ENCODE measurements around the gene SLC25A47.

The SLC25A47 gene

GRCh38 chr14:100346306-100347091 is 23.4 kb downstream of the SLC25A47 start:
- DNase-seq (ENCODE audit: low read depth), result no peak

- DNase-seq (ENCODE audit: low read depth), result no peak
These were observed 25.2 kb downstream of the SLC25A47 start for GRCh38 chr14:100348253-100348729.

GRCh38 chr14:100348784-100349685 is 25.9 kb downstream of the SLC25A47 start:
- DNase-seq (ENCODE audit: low read depth), result no peak

GRCh38 chr14:100350276-100350926 is 27.3 kb downstream of the SLC25A47 start:
- no peak for DNase-seq (ENCODE audit: low read depth)

GRCh38 chr14:100350986-100351385 is 27.8 kb downstream of the SLC25A47 start:
- no peak for DNase-seq (ENCODE audit: low read depth)

GRCh38 chr14:100358396-100358795 is 35.3 kb downstream of the SLC25A47 start:
- no peak for DNase-seq (ENCODE audit: low read depth)

GRCh38 chr14:100359111-100359510 is 36.0 kb downstream of the SLC25A47 start:
- DNase-seq (ENCODE audit: low read depth), result no peak

GRCh38 chr14:100359881-100360280 is 36.7 kb downstream of the SLC25A47 start:
- DNase-seq (ENCODE audit: low read depth), result no peak

- no peak for DNase-seq (ENCODE audit: low read depth)
These were observed 38.5 kb downstream of the SLC25A47 start for GRCh38 chr14:100361626-100362025.

- DNase-seq (ENCODE audit: low read depth), result no peak
These were observed 39.3 kb downstream of the SLC25A47 start for GRCh38 chr14:100362311-100362927.

- DNase-seq (ENCODE audit: low read depth), result no peak
These were observed 39.9 kb downstream of the SLC25A47 start for GRCh38 chr14:100363053-100363452.

- no peak for DNase-seq (ENCODE audit: low read depth)
These were observed 41.3 kb downstream of the SLC25A47 start for GRCh38 chr14:100364403-100364802.

- DNase-seq (ENCODE audit: low read depth), result no peak
These were observed 42.6 kb downstream of the SLC25A47 start for GRCh38 chr14:100365741-100366140.

GRCh38 chr14:100369019-100369418 is 45.9 kb downstream of the SLC25A47 start:
- no peak for DNase-seq (ENCODE audit: low read depth)

GRCh38 chr14:100370003-100370402 is 46.9 kb downstream of the SLC25A47 start:
- DNase-seq (ENCODE audit: low read depth), result no peak

- DNase-seq (ENCODE audit: low read depth), result no peak
These were observed 48.6 kb downstream of the SLC25A47 start for GRCh38 chr14:100371773-100372172.

- DNase-seq (ENCODE audit: low read depth), result no peak
These were observed 49.4 kb downstream of the SLC25A47 start for GRCh38 chr14:100372357-100373048.

- no peak for DNase-seq (ENCODE audit: low read depth)
These were observed 51.1 kb downstream of the SLC25A47 start for GRCh38 chr14:100374270-100374669.

GRCh38 chr14:100374876-100375265 is 51.7 kb downstream of the SLC25A47 start:
- DNase-seq (ENCODE audit: low read depth), result no peak

- DNase-seq (ENCODE audit: low read depth), result peak; percentile 99
These were observed 52.3 kb downstream of the SLC25A47 start for GRCh38 chr14:100375266-100375962.

Data from fibroblast of the conjunctiva (primary cell).